DOHH2 (cell line): ENCODE measurements around the gene MRPS12.

Experiments used
- CTCF ChIP-seq: fragments of 200-600 bp; sonication (generic); IDR thresholded peaks from one replicate; pipeline ENCODE4 v1.5.1; 2014; ENCODE audit warnings: antibody characterized with exemption, mild to moderate bottlenecking, low read depth, low read length; ENCODE audit not compliant: poor library complexity, severe bottlenecking
- EZH2phosphoT487 ChIP-seq: fragments of 200-600 bp; sonication (generic); IDR thresholded peaks from 2 replicates; pipeline ENCODE4 v1.6.1; 2017; ENCODE audit warnings: borderline replicate concordance, mild to moderate bottlenecking, antibody characterized with exemption, low read length, moderate library complexity, mixed read lengths

- TF ChIP-seq CTCF = no peak
- no peak for TF ChIP-seq EZH2phosphoT487
These were observed 16.8 kb upstream of the MRPS12 start for GRCh38 chr19:38913958-38914357.
